T-helper 2 cell treated with Interferon-gamma antibody and Interleukin-4, amounts not matched to agents 100 ng/mL and 5 ng/mL, for 36 hours (primary cell): Measurements from ENCODE around the gene SLC34A3. TPM values are rescaled to one million over a fixed set of nuclear protein-coding genes. Genes with fewer than 3 reads are reported as not detected.

Experiments
- intact Hi-C: fragments of 100-400 bp; cut with micrococcal nuclease; formaldehyde crosslinking; loops from one replicate; pipeline ENCODE4 v1.15.1; 2023
- total RNA-seq: library from RNA; stranded (reverse); gene quantifications from 2 replicates; pipeline ENCODE4 v1.2.3, GENCODE V29; 2022

SLC34A3 gene
- not detected in 2 replicates for total RNA-seq

DNA sequence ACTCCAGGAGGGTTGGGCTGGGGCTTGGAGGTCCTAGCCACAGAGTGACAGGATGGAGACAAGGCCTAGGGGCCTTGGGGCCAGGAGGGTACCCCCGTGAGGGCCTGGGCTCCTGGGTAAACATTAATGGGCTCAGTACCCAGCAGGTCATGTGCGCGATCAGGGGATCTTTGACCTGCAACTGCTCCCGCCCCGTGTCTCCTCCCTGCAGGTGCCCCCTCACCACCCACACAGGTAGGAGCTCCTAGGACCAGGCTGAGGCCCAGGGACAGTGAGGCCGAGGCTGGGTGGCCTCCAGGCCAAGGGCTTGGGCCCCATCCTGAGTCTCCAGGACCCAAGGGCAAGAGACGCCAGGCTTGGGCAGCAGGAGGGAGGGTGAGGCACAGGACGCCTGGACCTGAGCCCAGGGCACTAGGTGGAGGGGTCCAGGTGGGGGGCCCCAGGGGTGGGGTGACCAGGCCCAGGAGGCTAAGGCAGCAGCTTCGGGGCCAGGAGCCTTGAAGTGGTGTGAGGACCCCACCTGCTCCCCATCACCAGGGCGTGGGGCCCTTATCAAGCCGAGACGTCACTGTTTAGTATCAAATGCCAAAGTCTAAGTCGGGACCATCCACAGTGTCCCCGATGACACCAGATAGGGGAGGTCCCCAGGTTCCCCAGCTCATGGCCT, at the start of gene SLC34A3:
Gene SLC34A3, plus strand, starts transcription at position 197 of the 667 bp plus-strand sequence. CDS start 802 bp downstream, outside the sequence.
- intact Hi-C loops: no loop called here

GRCh38 chr9:137181680-137182079, 49.0 kb upstream of the SLC34A3 start:
- intact Hi-C loops: no loop called here

- intact Hi-C loops: no loop called here
These were observed 47.9 kb upstream of the SLC34A3 start for GRCh38 chr9:137182836-137183235.

- intact Hi-C loops: no loop called here
These were observed 46.6 kb upstream of the SLC34A3 start for GRCh38 chr9:137183980-137184595.

DNA sequence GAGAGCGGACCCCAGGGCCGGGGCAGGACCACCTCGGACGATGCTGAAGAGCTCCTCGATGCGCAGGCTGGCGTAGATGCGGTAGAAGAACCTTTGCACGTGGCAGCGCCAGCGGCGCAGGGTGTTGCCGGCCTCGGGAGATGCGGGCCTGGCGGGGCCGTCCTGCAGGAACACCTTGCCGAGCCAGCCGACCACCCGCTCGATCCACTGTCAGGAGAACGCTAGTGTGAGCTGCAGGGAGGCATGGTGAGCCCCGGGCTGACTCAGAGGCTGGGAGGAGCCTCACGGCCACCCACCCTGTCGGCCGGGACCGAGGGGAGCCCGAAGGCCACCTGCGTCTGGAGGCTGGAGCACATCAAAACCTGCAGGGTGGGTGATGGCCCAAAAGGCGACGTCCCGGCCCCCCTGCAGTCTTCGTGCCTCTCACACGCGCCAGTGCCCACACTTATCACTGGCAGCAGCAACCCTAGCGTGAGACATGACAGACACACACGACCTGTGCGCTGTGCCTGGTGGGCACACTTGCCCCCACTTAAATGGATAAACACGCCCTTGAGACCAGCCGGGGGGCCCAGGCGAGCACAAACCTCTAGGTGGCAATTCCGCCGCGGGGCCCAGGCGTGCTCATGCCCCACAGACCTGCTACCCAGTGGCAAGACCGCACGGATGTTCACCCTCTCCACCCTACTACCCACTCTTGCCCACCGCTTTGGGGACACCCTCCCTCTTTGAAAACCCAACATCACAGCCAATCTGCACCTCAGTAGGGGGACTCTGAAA, 45.6 kb upstream of the SLC34A3 start:
- intact Hi-C loops: loop anchor here (5.0 kb wide), 1 partner anchor 58 kb away; no protein-coding TSS in a partner anchor

- intact Hi-C loops: loop anchor here (5.0 kb wide), 1 partner anchor 59 kb away; no protein-coding TSS in a partner anchor
These were observed 44.8 kb upstream of the SLC34A3 start for GRCh38 chr9:137185921-137186320.

DNA sequence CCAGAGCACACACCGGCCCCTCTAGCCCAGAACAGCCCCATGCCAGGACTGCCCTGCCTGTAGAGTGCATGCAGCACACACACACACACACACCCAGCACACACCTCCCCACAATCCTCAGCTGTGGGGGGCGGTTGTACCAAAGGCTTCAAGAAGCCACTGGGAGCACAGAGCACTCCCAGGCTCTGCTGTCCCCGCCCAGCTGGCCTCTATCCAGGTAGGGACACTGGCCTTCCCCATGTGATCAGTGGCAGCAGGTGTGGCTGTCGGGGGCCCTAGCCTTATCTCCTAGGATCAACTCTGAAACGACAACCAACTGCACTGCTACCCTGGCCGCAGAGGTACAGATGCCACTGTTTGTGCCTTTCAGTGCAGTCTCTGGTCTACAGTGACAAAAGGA, 44.3 kb upstream of the SLC34A3 start:
- intact Hi-C loops: loop anchor here (5.0 kb wide), 1 partner anchor 59 kb away; no protein-coding TSS in a partner anchor

GRCh38 chr9:137187386-137187785, 43.3 kb upstream of the SLC34A3 start:
- intact Hi-C loops: loop anchor here (5.0 kb wide), 1 partner anchor 60 kb away; no protein-coding TSS in a partner anchor

DNA sequence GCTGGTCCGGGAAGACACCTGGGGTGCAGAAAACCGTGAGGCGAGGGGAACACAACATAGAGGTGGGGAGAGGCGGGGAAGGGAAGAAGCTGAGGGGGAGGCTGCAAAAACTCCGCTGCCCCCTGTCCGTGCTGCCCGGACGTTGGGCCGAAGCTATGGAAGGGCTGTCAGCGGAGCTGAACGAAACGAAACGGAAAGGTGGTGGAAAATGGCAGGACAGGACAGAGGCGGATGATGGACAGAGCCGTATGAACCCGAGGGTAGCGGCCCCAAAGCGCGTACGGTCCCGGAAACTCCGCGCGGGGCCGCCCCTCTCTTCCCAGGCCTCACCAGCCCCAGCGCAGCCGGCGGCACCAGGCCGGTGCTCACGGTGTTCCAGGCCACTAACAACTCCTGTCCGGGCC, 42.6 kb upstream of the SLC34A3 start:
- intact Hi-C loops: loop anchor here (1.0 to 5.0 kb wide), 4 partner anchors 17 to 61 kb away; partner anchors contain the start of genes NDOR1, TMEM203 and TUBB4B

DNA sequence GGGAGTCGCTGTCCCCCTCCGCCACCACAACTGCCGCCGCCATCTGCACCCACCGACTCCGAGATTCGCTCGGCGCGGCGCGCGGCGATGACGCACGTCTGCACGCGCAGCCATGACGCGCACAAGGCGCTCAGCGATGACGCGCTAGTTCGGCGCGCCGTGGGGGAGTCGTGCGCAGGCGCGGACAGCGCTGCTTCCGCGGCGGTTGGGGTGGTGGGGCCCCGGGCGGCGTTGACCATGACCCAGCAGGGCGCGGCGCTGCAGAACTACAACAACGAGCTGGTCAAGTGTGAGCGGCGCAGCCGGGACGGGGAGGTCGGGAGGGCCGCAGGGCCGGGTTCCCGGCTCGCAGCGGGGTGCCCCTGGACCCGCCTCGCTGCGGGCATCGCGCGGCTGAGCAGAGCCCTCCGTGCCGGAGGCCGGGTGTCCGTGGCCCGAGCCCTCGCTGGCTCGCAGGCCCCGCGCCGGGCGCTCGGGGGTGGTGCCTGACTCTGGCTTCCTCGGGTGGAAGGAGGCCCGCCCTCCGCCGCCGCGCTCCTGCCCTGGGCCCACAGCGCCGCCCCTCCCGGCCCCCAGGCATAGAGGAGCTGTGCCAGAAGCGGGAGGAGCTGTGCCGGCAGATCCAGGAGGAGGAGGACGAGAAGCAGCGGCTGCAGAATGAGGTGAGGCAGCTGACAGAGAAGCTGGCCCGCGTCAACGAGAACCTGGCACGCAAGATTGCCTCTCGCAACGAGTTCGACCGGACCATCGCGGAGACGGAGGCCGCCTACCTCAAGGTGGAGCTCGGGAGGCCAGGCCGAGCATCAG, 42.0 kb upstream of the SLC34A3 start, which contains the start of the genes ANAPC2 and SSNA1:
Gene ANAPC2, minus strand, starts transcription at position 71 of the 807 bp plus-strand sequence. Its CDS starts 28 bp downstream, at position 43.
Gene SSNA1, plus strand, starts transcription at position 187 of the 807 bp plus-strand sequence. Its CDS starts 51 bp downstream, at position 238.
- intact Hi-C loops: loop anchor here (1.0 to 5.0 kb wide), 4 partner anchors 17 to 61 kb away; partner anchors contain the start of genes NDOR1, TMEM203 and TUBB4B

DNA sequence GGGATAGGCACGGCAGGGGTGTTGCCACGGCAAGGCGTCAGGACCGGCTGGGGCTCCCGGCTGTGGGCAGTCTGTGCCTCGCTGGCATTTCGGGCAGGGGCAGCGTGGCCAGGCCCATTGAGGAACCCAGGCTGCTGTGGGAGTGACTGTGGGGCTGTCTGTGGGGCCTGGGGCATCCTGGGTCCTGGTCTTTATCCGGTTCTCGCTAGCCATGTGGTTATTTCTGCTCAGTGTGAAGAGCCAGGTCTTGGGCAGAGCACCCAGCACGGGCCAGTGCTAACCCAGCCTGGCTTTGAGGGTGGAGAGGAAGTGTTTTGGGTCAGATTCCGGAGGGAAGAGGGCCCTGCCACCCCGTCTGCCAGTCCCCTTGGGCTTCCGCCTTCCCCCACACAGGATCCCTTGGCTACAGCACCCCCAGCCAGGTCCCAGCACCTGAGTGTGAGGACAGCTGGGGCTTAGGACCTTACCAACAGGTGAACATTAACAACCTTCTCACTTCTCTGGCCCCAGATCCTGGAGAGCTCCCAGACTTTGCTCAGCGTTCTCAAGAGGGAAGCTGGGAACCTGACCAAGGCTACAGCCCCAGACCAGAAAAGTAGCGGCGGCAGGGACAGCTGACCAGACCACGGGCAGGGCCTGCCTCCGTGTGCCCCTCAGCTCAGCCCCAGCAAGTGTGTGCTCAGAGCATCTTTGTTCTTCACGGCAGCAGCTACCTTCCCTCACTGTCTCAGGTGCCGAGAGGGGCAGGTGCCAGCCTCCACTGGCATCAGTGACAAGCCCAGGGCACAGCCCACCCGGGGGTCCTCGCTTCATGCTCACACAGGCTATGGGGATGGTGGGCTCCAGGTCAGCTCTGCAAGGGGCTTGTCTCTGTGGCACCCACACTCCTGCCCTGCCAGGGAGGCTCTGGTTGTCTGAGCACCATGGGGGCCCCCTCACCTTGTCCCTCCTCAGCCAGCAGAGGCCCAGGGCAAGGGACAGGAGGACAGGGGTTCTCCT, 41.1 kb upstream of the SLC34A3 start:
- intact Hi-C loops: loop anchor here (2.0 to 5.0 kb wide), 2 partner anchors 51 to 62 kb away; partner anchors contain the start of gene TUBB4B

DNA sequence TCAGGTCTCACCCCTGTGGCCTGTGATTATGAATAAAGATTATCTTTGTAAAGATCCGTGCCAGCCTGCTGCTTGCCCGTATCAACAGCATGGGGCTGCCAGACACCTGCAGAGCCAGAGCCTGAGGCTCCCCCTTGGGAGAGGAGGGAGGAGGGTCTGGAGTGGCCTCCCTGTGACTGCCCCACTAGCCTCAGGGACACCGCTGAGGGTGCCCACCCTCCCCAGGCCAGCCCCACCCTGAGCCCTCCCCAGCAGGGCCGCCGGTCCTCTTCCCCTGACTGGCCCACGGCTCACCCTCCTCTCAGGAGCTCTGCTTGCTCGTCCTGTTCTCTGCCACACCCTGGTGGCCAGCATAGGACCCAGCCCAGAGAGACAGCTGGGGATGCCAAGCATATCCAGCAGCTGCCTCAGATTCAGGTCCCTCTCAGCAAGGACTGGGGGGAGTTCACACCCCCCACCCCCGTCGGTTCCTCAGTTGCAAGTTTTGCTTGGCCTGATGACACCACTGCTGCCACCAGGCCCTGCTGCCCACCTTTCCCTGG, 40.3 kb upstream of the SLC34A3 start:
- intact Hi-C loops: no loop called here

- intact Hi-C loops: no loop called here
These were observed 39.5 kb upstream of the SLC34A3 start for GRCh38 chr9:137191245-137191644.

DNA sequence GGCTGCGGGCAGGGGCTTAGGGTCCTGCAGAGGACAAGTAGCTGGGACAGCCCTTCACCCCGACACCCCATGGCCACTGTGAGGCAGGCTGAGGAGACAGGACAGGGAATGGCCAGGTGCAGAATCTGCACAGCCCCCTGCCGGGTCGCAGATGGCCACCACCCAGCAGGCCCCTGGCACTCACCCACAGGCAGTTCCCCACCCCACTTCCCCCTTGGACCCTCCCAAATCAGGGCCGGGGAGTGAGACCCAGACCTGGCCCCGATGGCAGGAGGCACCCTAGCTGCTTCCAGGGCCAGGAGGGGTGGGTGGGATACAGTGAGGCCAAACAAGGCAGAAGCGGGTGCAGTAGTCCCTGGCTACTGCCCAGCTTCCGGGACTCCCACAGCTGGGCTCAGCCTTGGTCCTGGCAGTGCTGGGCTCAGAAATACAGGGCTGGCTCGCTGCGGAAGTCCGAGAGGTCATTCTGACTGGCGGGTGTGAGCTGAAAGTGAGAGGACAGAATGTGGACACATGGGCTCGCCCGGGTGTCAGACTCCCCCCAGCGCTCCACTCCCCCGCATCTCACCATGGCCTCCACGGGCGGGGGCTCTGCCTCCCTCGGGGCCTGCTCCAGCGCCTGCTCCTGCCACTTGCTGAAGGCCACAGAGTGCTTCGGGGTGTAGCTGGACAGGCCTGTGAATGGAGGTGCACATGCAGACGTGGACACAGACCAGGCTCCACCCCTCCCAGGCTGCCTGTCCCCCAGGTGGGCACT, 38.8 kb upstream of the SLC34A3 start:
- intact Hi-C loops: no loop called here

GRCh38 chr9:137192448-137192780, 38.3 kb upstream of the SLC34A3 start:
- intact Hi-C loops: no loop called here

GRCh38 chr9:137192859-137193258, 37.8 kb upstream of the SLC34A3 start:
- intact Hi-C loops: no loop called here

DNA sequence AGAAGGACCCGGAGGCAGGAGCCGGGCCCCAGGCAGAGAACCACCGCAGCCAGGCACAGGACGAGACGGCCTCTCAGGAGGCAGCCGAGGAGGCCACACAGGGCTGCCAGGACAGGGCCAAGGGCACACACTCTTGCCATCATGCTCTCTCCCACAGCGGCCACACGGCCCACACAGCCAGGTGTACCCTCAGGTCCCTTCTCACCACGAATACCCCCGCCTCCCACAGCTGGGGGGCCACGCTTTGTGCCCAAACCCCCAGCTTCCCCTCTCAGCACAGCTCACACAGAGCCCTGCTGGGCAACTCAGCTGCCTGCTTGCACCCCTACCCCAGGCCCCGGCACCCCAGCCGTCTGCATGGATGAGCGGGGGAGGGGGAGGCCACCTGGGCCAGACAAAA, 36.9 kb upstream of the SLC34A3 start:
- intact Hi-C loops: no loop called here

- intact Hi-C loops: no loop called here
These were observed 36.3 kb upstream of the SLC34A3 start for GRCh38 chr9:137194388-137194787.
